ENCODE results near the gene GCSH. TPM values are rescaled to one million over a fixed set of nuclear protein-coding genes. Genes with fewer than 3 reads are reported as not detected.

Gene GCSH
- total and polyA plus RNA-seq, 2 of the 13 experiments (the other 11 are each of a cell fraction or from before 2014, with no cell fraction given) = 35.9 to 103 TPM

- TF ChIP-seq ZFP37 (CRISPR knock-in tag; IDR thresholded peaks at IDR 0.05; ENCODE audit: borderline replicate concordance) = no peak
- TF ChIP-seq PPARG (CRISPR knock-in tag; conservative IDR thresholded peaks at IDR 0.05) = no peak
- no peak for TF ChIP-seq ZBTB33 (CRISPR knock-in tag; IDR thresholded peaks at IDR 0.05)
- TF ChIP-seq ZMYM4 (CRISPR knock-in tag; IDR thresholded peaks at IDR 0.05) = no peak
- TF ChIP-seq MTF2 (CRISPR knock-in tag; IDR thresholded peaks at IDR 0.05; ENCODE audit: borderline replicate concordance) = no peak
- 0 out of 2 replicates have a peak, but pooled peaks have one; percentile 31 for TF ChIP-seq ZNF605 (CRISPR knock-in tag; IDR thresholded peaks at IDR 0.05)
- no peak for TF ChIP-seq ZNF615 (CRISPR knock-in tag; IDR thresholded peaks at IDR 0.05; ENCODE audit: borderline replicate concordance)
- TF ChIP-seq ZNF317 (CRISPR knock-in tag; IDR thresholded peaks at IDR 0.05) = 0 out of 2 replicates have a peak, but pooled peaks have one; percentile 24
Observed at GRCh38 chr16:81107511-81107910, 11.3 kb upstream of the GCSH start (continued).

DNA sequence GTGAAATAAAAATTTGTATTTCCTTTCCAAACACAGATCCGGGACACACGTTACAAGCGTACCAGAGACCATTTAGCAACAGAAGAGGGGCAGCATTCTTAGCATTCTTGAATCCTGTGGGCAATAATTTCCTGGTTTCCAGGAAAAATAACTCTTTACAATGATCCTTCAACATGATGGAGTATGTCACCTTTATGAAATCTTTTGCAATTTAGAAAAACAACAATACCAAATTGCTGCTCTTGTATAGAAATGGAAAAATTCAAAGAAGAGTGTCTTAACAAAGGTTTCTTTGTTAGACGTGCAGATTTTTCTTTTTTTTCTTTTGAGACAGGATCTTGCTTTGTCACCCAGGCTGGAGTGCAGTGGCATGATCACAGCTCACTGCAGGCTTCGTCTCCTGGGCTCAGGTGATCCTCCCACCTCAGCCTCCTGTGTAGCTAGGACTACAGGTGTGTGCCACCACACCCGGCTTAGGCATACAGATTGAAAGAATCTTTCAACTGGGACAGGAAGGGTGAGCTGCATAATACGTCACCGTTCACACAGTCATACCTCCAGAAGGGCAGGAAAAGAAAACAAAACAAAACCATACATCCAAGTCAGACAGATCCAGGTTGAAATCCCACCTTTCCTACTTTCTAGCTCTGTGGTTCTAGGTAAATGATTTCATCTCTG is 10.8 kb upstream of the GCSH start:
- Histone ChIP-seq H3K4me1 (ENCODE audit: insufficient read depth, low read length) (peaks cover 38% of the 10 kb centered on the region), H3K4me2 (ENCODE audit: low read depth, low read length) (peak overlapping the region; percentile 68), H4K20me1 (ENCODE audit: insufficient read depth, low read length) (no peaks in the 10 kb centered on the region), H3K4me3 (replicated peaks in 1 of 3; ENCODE audit: insufficient read depth in 1 of 3, low read depth in 2 of 3, low read length in 3 of 3) (peak overlapping the region in 1 of 3 experiments; percentile 29; a peak in 1 of 6 replicates), H3K27ac (ENCODE audit: extremely low read length, insufficient read depth, low read length) (peak overlapping the region; percentile 11), H3K36me3 (replicated peaks in 1 of 2; ENCODE audit: control insufficient read depth in 1 of 2, insufficient read depth in 2 of 2, low read length in 2 of 2) (no peaks in the 10 kb centered on the region), H3K9me3 (ENCODE audit: low read length) (no peaks in the 10 kb centered on the region), H3K79me2 (ENCODE audit: insufficient read depth, low read length) (no peaks in the 10 kb centered on the region), H3K27me3 (ENCODE audit: control insufficient read depth in 1 of 2, insufficient read depth in 2 of 2, low read length in 2 of 2) (no peaks in the 10 kb centered on the region), H3K9ac (ENCODE audit: insufficient read depth, low read depth, low read length) (peak overlapping the region; percentile 21; the same call in 1 of the 2 replicates), H2AFZ (ENCODE audit: low read length) (peak overlapping the region; percentile 22)
- 21% methylated on average over 8 of the region's 8 CpGs for WGBS (ENCODE audit: low lambda C conversion rate)
- peak; percentile 45 for DNase-seq (ENCODE audit: low spot score)
- in situ Hi-C loops (cut with HindIII; ENCODE audit: extremely low pct_ligation_motif_present, low pct_unique_long_range_greater_than_20kb) = no loop called here
- ATAC-seq = peak; percentile 51
- POLR2A ChIA-PET = interaction anchor here (1.1 to 1.3 kb wide), 2 partner anchors 10 to 30 kb away, joined by 3 to 7 read pairs; partner anchors contain the start of gene C16orf46
- intact Hi-C loops (cut with micrococcal nuclease; ENCODE audit: unreplicated experiment) = no loop called here
- peak; percentile 36 for FAIRE-seq
- CTCF ChIA-PET (ENCODE audit: low intra/inter-chr PET ratio, low total read pairs) = no interaction called here
- BruUV-seq (replicated peaks) = no TSS peak
- TF ChIP-seq ZSCAN21 (CRISPR knock-in tag; IDR thresholded peaks at IDR 0.05; ENCODE audit: borderline replicate concordance) (no peak), KDM3A (CRISPR knock-in tag; IDR thresholded peaks at IDR 0.05; ENCODE audit: low read depth) (no peak), ZEB1 (IDR thresholded peaks at IDR 0.05; ENCODE audit: insufficient replicate concordance, low read depth) (no peak), GZF1 (CRISPR knock-in tag; IDR thresholded peaks at IDR 0.05) (no peak), NCOR1 (IDR thresholded peaks at IDR 0.05; ENCODE audit: borderline replicate concordance, low read length) (no peak), ZBTB38 (CRISPR knock-in tag; IDR thresholded peaks at IDR 0.05) (no peak), ZNF335 (CRISPR knock-in tag; IDR thresholded peaks at IDR 0.05) (no peak), AGO1 (IDR thresholded peaks at IDR 0.05; ENCODE audit: low read depth, low read length, poor library complexity, severe bottlenecking) (no peak), PLRG1 (conservative IDR thresholded peaks at IDR 0.05) (no peak), SALL2 (CRISPR knock-in tag; IDR thresholded peaks at IDR 0.05) (no peak), CBX5 (CRISPR knock-in tag; IDR thresholded peaks at IDR 0.05; ENCODE audit: borderline replicate concordance) (no peak)
- TF ChIP-seq, protein P1, sequence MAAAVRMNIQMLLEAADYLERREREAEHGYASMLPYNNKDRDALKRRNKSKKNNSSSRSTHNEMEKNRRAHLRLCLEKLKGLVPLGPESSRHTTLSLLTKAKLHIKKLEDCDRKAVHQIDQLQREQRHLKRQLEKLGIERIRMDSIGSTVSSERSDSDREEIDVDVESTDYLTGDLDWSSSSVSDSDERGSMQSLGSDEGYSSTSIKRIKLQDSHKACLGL (CRISPR knock-in tag; IDR thresholded peaks at IDR 0.05) = no peak
- TF ChIP-seq, protein P2, sequence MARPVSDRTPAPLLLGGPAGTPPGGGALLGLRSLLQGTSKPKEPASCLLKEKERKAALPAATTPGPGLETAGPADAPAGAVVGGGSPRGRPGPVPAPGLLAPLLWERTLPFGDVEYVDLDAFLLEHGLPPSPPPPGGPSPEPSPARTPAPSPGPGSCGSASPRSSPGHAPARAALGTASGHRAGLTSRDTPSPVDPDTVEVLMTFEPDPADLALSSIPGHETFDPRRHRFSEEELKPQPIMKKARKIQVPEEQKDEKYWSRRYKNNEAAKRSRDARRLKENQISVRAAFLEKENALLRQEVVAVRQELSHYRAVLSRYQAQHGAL (CRISPR knock-in tag; IDR thresholded peaks at IDR 0.05; ENCODE audit: not compliant biosample characterization) = peak; percentile 49
